Lower lobe of right lung (tissue), 2 donors: Measurements from ENCODE around the gene TMUB1. TPM values are rescaled to one million over a fixed set of nuclear protein-coding genes. Genes with fewer than 3 reads are reported as not detected.

Source experiments
- ATAC-seq, 2 donors: fragments of 200-7000 bp; cut with Tn5 transposase; one replicate each; pipeline ENCODE4 v1.9.1; 2020 to 2022; ENCODE audit warnings: mild to moderate bottlenecking in 2 of 2, moderate library complexity in 2 of 2
- DNase-seq: peaks from one replicate; pipeline ENCODE4 v3.0.0-alpha.2; 2020
- H3K27ac ChIP-seq: fragments of 200-600 bp; one replicate; pipeline ENCODE4 v1.8.0; 2022
- H3K27me3 ChIP-seq: fragments of 200-600 bp; one replicate; pipeline ENCODE4 v1.8.0; 2022; ENCODE audit warnings: low read depth
- H3K36me3 ChIP-seq: fragments of 200-600 bp; one replicate; pipeline ENCODE4 v1.8.0; 2022; ENCODE audit warnings: mild to moderate bottlenecking
- H3K4me1 ChIP-seq: fragments of 200-600 bp; one replicate; pipeline ENCODE4 v1.8.0; 2022
- H3K4me3 ChIP-seq: fragments of 200-600 bp; one replicate; pipeline ENCODE4 v1.8.0; 2022; ENCODE audit warnings: mild to moderate bottlenecking
- H3K9me3 ChIP-seq: fragments of 200-600 bp; one replicate; pipeline ENCODE4 v1.8.0; 2022
- CTCF ChIP-seq: fragments of 200-600 bp; IDR thresholded peaks from one replicate; pipeline ENCODE4 v1.8.0; 2022; ENCODE audit warnings: antibody characterized with exemption, mild to moderate bottlenecking
- intact Hi-C: fragments of 100-400 bp; cut with DNase I; formaldehyde crosslinking; loops from one replicate; pipeline ENCODE4 v1.11.0; 2022
- total RNA-seq: library from RNA; stranded (reverse); fragmentation: NEBNext Ultra II Directional; extraction: Animal tissue kit (Norgen Biotek cat#: 25700); gene quantifications from one replicate; pipeline ENCODE4 v1.2.1, GENCODE V29; 2021
- donor health status: DM: no; HTN: yes; CAD: no; lungs with severe emphysema.

The TMUB1 gene
- total RNA-seq, 1 donor from 2014 or later = 37.4 TPM

- Histone ChIP-seq H3K27ac (no peak overlapping the region), H3K4me3 (no peak overlapping the region), H3K9me3 (no peaks in the 10 kb centered on the region), H3K27me3 (no peaks in the 10 kb centered on the region), H3K4me1 (peaks cover 26% of the 10 kb centered on the region), H3K36me3 (peaks cover 12% of the 10 kb centered on the region)
- no peak for TF ChIP-seq CTCF
- intact Hi-C loops = no loop called here
- ATAC-seq = no peak
- no peak for DNase-seq
Measured at GRCh38 chr7:151104411-151105235, 21.3 kb upstream of the TMUB1 start.

- DNase-seq = no peak
- Histone ChIP-seq H3K27ac (no peak overlapping the region), H3K27me3 (no peaks in the 10 kb centered on the region), H3K4me3 (no peak overlapping the region), H3K36me3 (peaks cover 12% of the 10 kb centered on the region), H3K4me1 (peaks cover 25% of the 10 kb centered on the region), H3K9me3 (no peaks in the 10 kb centered on the region)
- no peak for TF ChIP-seq CTCF
- intact Hi-C loops = no loop called here
- no peak for ATAC-seq
Measured at GRCh38 chr7:151103973-151104372, 20.7 kb upstream of the TMUB1 start.

- no peak for ATAC-seq
- no peak for TF ChIP-seq CTCF
- no peaks in the 10 kb centered on the region for H3K9me3 ChIP-seq
Measured at GRCh38 chr7:151102991-151103390, 19.7 kb upstream of the TMUB1 start.

GRCh38 chr7:151101621-151102396, 18.5 kb upstream of the TMUB1 start:
- Histone ChIP-seq H3K4me3 (no peak overlapping the region), H3K9me3 (no peaks in the 10 kb centered on the region), H3K4me1 (peaks cover 25% of the 10 kb centered on the region), H3K27me3 (no peaks in the 10 kb centered on the region), H3K36me3 (peaks cover 17% of the 10 kb centered on the region), H3K27ac (no peak overlapping the region)
- TF ChIP-seq CTCF = no peak
- intact Hi-C loops = no loop called here
- DNase-seq = no peak
- ATAC-seq = no peak

More at GRCh38 chr7:151102991-151103390, 19.7 kb upstream of the TMUB1 start:
- Histone ChIP-seq H3K4me1 (peaks cover 25% of the 10 kb centered on the region), H3K27me3 (no peaks in the 10 kb centered on the region), H3K27ac (no peak overlapping the region), H3K36me3 (peaks cover 12% of the 10 kb centered on the region), H3K4me3 (no peak overlapping the region)
- DNase-seq = no peak
- intact Hi-C loops = no loop called here

- no peak for DNase-seq
Measured at GRCh38 chr7:151100921-151101320, 17.6 kb upstream of the TMUB1 start.

More at GRCh38 chr7:151100921-151101320, 17.6 kb upstream of the TMUB1 start:
- peaks cover 19% of the 10 kb centered on the region for H3K36me3 ChIP-seq
- no peak for ATAC-seq
- no peaks in the 10 kb centered on the region for H3K9me3 ChIP-seq
- H3K4me1 ChIP-seq = peaks cover 26% of the 10 kb centered on the region
- no peak overlapping the region for H3K4me3 ChIP-seq
- no peaks in the 10 kb centered on the region for H3K27me3 ChIP-seq
- TF ChIP-seq CTCF = no peak
- no peak overlapping the region for H3K27ac ChIP-seq
- intact Hi-C loops = no loop called here
